Lower leg skin (tissue), 4 donors: ENCODE data around the gene PDE12. TPM values are rescaled to one million over a fixed set of nuclear protein-coding genes. Genes with fewer than 3 reads are reported as not detected.

Experiments used
- DNase-seq, 2 donors: peaks; one replicate each; pipeline ENCODE4 v3.0.0-alpha.2; 2019; ENCODE audit warnings: low spot score in 2 of 2
- H3K4me3 ChIP-seq: fragments of 200-600 bp; sonication (generic); 2 replicates; pipeline ENCODE4 v1.5.1; 2017; ENCODE audit warnings: mild to moderate bottlenecking, low read depth; ENCODE audit not compliant: poor library complexity, severe bottlenecking
- POLR2A ChIP-seq, 2 donors: fragments of 450-650 bp; IDR thresholded peaks; one replicate each; pipeline ENCODE4 v1.6.1; 2016 to 2017; ENCODE audit warnings: antibody characterized with exemption in 2 of 2, mild to moderate bottlenecking in 1 of 2, moderate library complexity in 1 of 2
- WGBS, 2 donors: methylation state at CpG; one replicate each; pipeline ENCODE4 v1.1.5; 2018; 5-methylcytosine and 5-hydroxymethylcytosine counted together
- intact Hi-C: fragments of 100-400 bp; cut with DNase I; formaldehyde crosslinking; loops from one replicate; pipeline ENCODE4 v1.15.0; 2023; ENCODE audit warnings: low total_unique reads
- total RNA-seq, 4 donors: library from RNA; depleted of rRNA; stranded (reverse); fragments of >200 nt; gene quantifications; one replicate each; pipeline ENCODE4 v1.1.0, GENCODE V29; 2016
- TF ChIP-seq, protein P1 (sequence below), 3 donors: fragments of 450-650 bp; IDR thresholded peaks; one replicate each; pipeline ENCODE4 v1.5.1; 2016; ENCODE audit warnings: antibody characterized with exemption in 3 of 3, mild to moderate bottlenecking in 3 of 3, moderate library complexity in 2 of 3

Gene PDE12
- total RNA-seq, 4 donors from 2014 or later: 17.4 to 26.6 (median 22.1) TPM

DNA sequence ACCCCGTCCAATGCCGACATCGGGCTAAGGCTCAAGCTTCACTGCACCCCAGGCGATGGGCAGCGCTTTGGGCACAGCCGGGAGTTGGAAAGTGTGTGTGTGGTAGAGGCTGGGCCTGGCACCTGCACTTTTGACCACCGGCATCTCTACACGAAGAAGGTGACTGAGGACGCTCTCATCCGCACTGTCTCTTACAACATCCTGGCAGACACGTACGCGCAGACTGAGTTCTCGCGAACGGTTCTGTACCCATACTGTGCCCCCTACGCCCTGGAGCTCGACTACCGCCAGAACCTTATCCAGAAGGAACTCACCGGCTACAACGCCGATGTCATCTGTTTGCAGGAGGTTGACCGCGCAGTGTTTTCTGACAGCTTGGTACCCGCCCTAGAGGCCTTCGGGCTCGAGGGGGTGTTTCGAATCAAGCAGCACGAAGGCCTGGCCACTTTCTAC lies 1.0 kb downstream of the PDE12 start:
- DNase-seq: peak in 1 of 2 donors; percentile 80
- TF ChIP-seq POLR2A (IDR thresholded peaks at IDR 0.05): no peak
- TF ChIP-seq, protein P1, sequence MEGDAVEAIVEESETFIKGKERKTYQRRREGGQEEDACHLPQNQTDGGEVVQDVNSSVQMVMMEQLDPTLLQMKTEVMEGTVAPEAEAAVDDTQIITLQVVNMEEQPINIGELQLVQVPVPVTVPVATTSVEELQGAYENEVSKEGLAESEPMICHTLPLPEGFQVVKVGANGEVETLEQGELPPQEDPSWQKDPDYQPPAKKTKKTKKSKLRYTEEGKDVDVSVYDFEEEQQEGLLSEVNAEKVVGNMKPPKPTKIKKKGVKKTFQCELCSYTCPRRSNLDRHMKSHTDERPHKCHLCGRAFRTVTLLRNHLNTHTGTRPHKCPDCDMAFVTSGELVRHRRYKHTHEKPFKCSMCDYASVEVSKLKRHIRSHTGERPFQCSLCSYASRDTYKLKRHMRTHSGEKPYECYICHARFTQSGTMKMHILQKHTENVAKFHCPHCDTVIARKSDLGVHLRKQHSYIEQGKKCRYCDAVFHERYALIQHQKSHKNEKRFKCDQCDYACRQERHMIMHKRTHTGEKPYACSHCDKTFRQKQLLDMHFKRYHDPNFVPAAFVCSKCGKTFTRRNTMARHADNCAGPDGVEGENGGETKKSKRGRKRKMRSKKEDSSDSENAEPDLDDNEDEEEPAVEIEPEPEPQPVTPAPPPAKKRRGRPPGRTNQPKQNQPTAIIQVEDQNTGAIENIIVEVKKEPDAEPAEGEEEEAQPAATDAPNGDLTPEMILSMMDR (IDR thresholded peaks at IDR 0.05): no peak
- peak overlapping the region; percentile 73 for H3K4me3 ChIP-seq
- intact Hi-C loops: no loop called here
- 2 to 3% methylated on average over 29 of the region's 29 CpGs for WGBS, 2 donors

DNA sequence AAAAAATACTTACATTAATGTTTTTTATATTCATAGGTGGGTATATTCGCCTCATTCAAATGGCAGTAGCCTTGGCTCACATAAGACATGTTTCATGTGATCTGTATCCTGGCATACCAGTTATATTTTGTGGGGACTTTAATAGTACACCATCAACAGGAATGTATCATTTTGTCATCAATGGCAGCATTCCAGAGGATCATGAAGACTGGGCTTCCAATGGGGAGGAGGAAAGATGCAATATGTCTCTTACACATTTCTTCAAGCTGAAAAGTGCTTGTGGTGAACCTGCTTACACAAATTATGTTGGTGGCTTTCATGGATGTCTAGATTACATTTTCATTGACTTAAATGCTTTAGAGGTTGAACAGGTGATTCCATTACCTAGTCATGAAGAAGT lies 3.5 kb downstream of the PDE12 start:
- TF ChIP-seq, protein P1 (IDR thresholded peaks at IDR 0.05): no peak
- TF ChIP-seq POLR2A (IDR thresholded peaks at IDR 0.05): no peak
- DNase-seq: no peak
- intact Hi-C loops: no loop called here
- no peak overlapping the region for H3K4me3 ChIP-seq
- WGBS, 2 donors: 97 to 98% methylated on average over 1 of the region's 1 CpG

DNA sequence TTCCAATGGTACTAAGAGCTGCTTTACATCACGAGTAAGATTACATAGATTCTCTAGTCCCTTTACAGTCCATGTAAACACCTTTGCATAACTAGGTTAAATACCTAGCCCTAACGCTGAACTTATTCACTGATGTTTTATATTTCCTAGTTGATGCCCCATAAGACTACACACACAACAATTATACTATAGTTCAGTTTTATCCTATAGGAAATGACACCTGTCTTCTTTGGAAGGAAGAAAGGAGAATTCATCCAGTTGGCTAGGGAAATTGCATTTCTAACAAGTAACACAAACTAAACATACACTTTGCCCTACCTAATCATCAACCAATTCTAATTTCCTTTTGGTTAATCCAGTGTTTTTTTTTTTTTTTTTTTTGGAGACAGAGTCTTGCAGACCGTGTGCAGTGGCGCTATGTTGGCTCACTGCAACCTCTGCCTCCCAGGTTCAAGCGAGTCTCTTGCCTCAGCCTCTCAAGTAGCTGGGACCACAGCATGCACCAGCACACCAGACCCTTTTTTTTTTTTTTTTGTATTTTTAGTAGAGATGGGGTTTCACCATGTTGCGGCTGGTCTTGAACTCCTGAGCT lies 13.9 kb downstream of the PDE12 start:
- TF ChIP-seq, protein P1 (IDR thresholded peaks at IDR 0.05): no peak
- TF ChIP-seq POLR2A (IDR thresholded peaks at IDR 0.05): no peak
- H3K4me3 ChIP-seq: no peak overlapping the region
- WGBS, 2 donors: 76 to 77% methylated on average over 6 of the region's 6 CpGs
- no peak for DNase-seq
- intact Hi-C loops: no loop called here

GRCh38 chr3:57570878-57571277 lies 14.8 kb downstream of the PDE12 start:
- no peak overlapping the region for H3K4me3 ChIP-seq
- DNase-seq: no peak
- no peak for TF ChIP-seq POLR2A (IDR thresholded peaks at IDR 0.05)
- TF ChIP-seq, protein P1 (IDR thresholded peaks at IDR 0.05): no peak
- intact Hi-C loops: no loop called here
- 97 to 99% methylated on average over 2 of the region's 2 CpGs for WGBS, 2 donors

DNA sequence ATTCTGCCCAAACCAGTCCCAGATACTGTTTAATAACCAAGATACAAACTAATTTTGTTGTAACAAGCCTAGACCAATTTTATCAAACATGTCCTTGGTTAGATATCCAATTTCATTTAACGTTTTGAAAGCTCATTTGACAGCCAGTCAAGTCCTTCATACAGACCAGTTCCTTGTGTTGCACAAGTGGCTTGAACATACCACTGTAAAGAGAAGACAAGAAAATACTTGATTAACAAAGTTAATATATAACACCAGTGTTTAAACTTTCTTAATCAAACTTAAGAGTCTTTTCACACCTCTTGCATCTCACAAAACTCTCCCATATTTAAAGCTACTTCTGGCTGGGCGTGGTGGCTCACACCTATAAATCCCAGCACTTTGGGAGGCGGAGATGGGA lies 16.0 kb downstream of the PDE12 start:
- TF ChIP-seq, protein P1 (IDR thresholded peaks at IDR 0.05): no peak
- H3K4me3 ChIP-seq: no peak overlapping the region
- WGBS, 2 donors: 72 to 77% methylated on average over 3 of the region's 3 CpGs
- intact Hi-C loops: no loop called here
- no peak for DNase-seq
